Gastroesophageal sphincter (tissue), 4 donors: ENCODE data around the gene KPNA4. TPM values are rescaled to one million over a fixed set of nuclear protein-coding genes. Genes with fewer than 3 reads are reported as not detected.

Experiments used
- ATAC-seq: fragments of 150-250 bp; one replicate; pipeline ENCODE4 v1.9.1; 2016; ENCODE audit warnings: mild to moderate bottlenecking, moderate library complexity
- H3K27ac ChIP-seq, 4 donors: fragments of 200-600 bp; sonication (generic) in 3 of 4; 1 replicate in 3 of 4; 2 replicates in 1 of 4; pipeline ENCODE4 v1.5.1; 2016 to 2019
- H3K27me3 ChIP-seq: fragments of 200-600 bp; sonication (generic); one replicate; pipeline ENCODE4 v1.5.1; 2019
- H3K36me3 ChIP-seq, 2 donors: fragments of 200-600 bp; sonication (generic); one replicate each; pipeline ENCODE4 v1.5.1; 2019; ENCODE audit warnings: control low read depth in 1 of 2
- H3K4me1 ChIP-seq, 3 donors: fragments of 200-600 bp; sonication (generic); 1 replicate in 2 of 3; 2 replicates in 1 of 3; pipeline ENCODE4 v1.5.1; 2016 to 2019; ENCODE audit warnings: control low read depth in 2 of 3
- H3K4me3 ChIP-seq, 2 donors: fragments of 200-600 bp; sonication (generic); one replicate each; pipeline ENCODE4 v1.5.1; 2019; ENCODE audit warnings: mild to moderate bottlenecking in 1 of 2, moderate library complexity in 1 of 2
- H3K9me3 ChIP-seq, 3 donors: fragments of 200-600 bp; sonication (generic); one replicate each; pipeline ENCODE4 v1.5.1; 2017 to 2019; ENCODE audit warnings: control low read depth in 2 of 3
- CTCF ChIP-seq, 4 experiments: fragments of 200-600 bp in 2 of 4; fragments of 450-650 bp in 2 of 4; sonication (generic) in 1 of 4; IDR thresholded peaks; one replicate each; pipeline ENCODE4 v1.5.1; 2017 to 2019; ENCODE audit warnings: antibody characterized with exemption in 4 of 4, mild to moderate bottlenecking in 2 of 4, moderate library complexity in 2 of 4
- EP300 ChIP-seq: sonication (generic); formaldehyde crosslinking; IDR thresholded peaks from one replicate; pipeline ENCODE4 v1.6.1; 2017; ENCODE audit warnings: antibody characterized with exemption, mild to moderate bottlenecking
- POLR2A ChIP-seq, 2 donors: fragments of 450-650 bp; IDR thresholded peaks; one replicate each; pipeline ENCODE4 v1.6.1; 2017; ENCODE audit warnings: antibody characterized with exemption in 2 of 2, mild to moderate bottlenecking in 2 of 2, moderate library complexity in 1 of 2
- POLR2AphosphoS5 ChIP-seq: sonication (generic); formaldehyde crosslinking; IDR thresholded peaks from one replicate; pipeline ENCODE4 v1.6.1; 2017; ENCODE audit warnings: antibody characterized with exemption
- WGBS, 2 donors: methylation state at CpG; one replicate each; pipeline ENCODE4 v1.1.5; 2018; ENCODE audit warnings: low coverage in 1 of 2; 5-methylcytosine and 5-hydroxymethylcytosine counted together
- total RNA-seq, 4 donors: library from RNA; depleted of rRNA; stranded (reverse); fragments of >200 nt; gene quantifications; one replicate each; pipeline ENCODE4 v1.1.0, GENCODE V29; 2016

The KPNA4 gene
- total RNA-seq, 4 donors from 2014 or later: 42.7 to 69.5 (median 55.6) TPM

- Histone ChIP-seq H3K27ac (no peak overlapping the region), H3K36me3 (no peaks in the 10 kb centered on the region), H3K9me3 (peaks cover 0 to 5% (median 0%) of the 10 kb centered on the region in 3 donors), H3K4me3 (no peak overlapping the region), H3K4me1 (no peaks in the 10 kb centered on the region), H3K27me3 (no peaks in the 10 kb centered on the region)
- TF ChIP-seq CTCF (IDR thresholded peaks at IDR 0.05) (no peak), POLR2AphosphoS5 (no peak), EP300 (no peak), POLR2A (IDR thresholded peaks at IDR 0.05) (no peak)
- 40 to 67% methylated on average over 1 to 2 of the region's 2 CpGs for WGBS, 2 donors
- ATAC-seq: no peak
Measured at GRCh38 chr3:160598865-160599264, 33.5 kb upstream of the KPNA4 start.

DNA sequence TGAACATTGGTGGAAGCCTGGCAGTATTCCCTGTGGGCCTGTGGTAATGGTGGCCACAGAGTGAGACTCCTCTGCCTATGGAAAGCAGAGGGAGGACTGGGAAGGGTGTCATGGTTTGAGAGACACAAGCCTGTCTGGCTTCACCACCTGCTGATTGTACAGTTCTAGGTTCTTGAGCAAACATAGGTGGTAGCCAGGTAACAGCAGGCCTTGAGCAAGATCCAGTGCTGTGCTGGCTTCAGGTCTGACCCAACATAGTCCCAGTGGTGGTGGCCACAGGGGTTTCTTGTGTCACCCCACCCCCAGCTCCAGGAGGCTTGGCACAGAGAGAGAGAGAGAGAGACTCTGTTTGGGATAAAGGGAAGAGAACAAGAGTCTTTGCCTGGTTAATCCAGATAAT, 22.7 kb upstream of the KPNA4 start:
- H3K4me3 ChIP-seq: no peak overlapping the region
- no peak overlapping the region for H3K27ac ChIP-seq
- no peaks in the 10 kb centered on the region for H3K4me1 ChIP-seq
- ATAC-seq: no peak
- peaks cover 0 to 48% (median 0%) of the 10 kb centered on the region in 3 donors for H3K9me3 ChIP-seq
- TF ChIP-seq CTCF (IDR thresholded peaks at IDR 0.05): no peak
- no peak for TF ChIP-seq POLR2A (IDR thresholded peaks at IDR 0.05)
- TF ChIP-seq POLR2AphosphoS5: no peak
- no peak for TF ChIP-seq EP300
- H3K27me3 ChIP-seq: no peaks in the 10 kb centered on the region
- no peaks in the 10 kb centered on the region for H3K36me3 ChIP-seq

GRCh38 chr3:160587105-160587504, 21.7 kb upstream of the KPNA4 start:
- Histone ChIP-seq H3K27me3 (no peaks in the 10 kb centered on the region), H3K9me3 (peaks cover 0 to 45% (median 0%) of the 10 kb centered on the region in 3 donors), H3K4me3 (no peak overlapping the region), H3K4me1 (no peaks in the 10 kb centered on the region), H3K36me3 (no peaks in the 10 kb centered on the region), H3K27ac (no peak overlapping the region)
- 80% methylated on average over 1 of the region's 1 CpG; no CpG with 5 or more reads in 1 of the 2 donors for WGBS, 2 donors
- no peak for TF ChIP-seq POLR2A (IDR thresholded peaks at IDR 0.05)
- TF ChIP-seq EP300: no peak
- TF ChIP-seq CTCF (IDR thresholded peaks at IDR 0.05): no peak
- no peak for TF ChIP-seq POLR2AphosphoS5
- no peak for ATAC-seq

- no peaks in the 10 kb centered on the region for H3K36me3 ChIP-seq
- H3K9me3 ChIP-seq: peaks cover 0 to 45% (median 0%) of the 10 kb centered on the region in 3 donors
- H3K4me3 ChIP-seq: no peak overlapping the region
- no peaks in the 10 kb centered on the region for H3K4me1 ChIP-seq
- no peak for ATAC-seq
- TF ChIP-seq POLR2AphosphoS5 (no peak), EP300 (no peak), POLR2A (IDR thresholded peaks at IDR 0.05) (no peak), CTCF (IDR thresholded peaks at IDR 0.05) (no peak)
- no peaks in the 10 kb centered on the region for H3K27me3 ChIP-seq
- 60 to 87% methylated on average over 3 of the region's 3 CpGs for WGBS, 2 donors
- H3K27ac ChIP-seq: no peak overlapping the region
Measured at GRCh38 chr3:160586679-160587078, 21.3 kb upstream of the KPNA4 start.

GRCh38 chr3:160583451-160583850, 18.1 kb upstream of the KPNA4 start:
- Histone ChIP-seq H3K4me1 (no peaks in the 10 kb centered on the region), H3K36me3 (no peaks in the 10 kb centered on the region), H3K9me3 (peaks cover 0 to 36% (median 0%) of the 10 kb centered on the region in 3 donors), H3K27ac (no peak overlapping the region), H3K27me3 (no peaks in the 10 kb centered on the region), H3K4me3 (no peak overlapping the region)
- ATAC-seq: no peak
- TF ChIP-seq CTCF (IDR thresholded peaks at IDR 0.05) (no peak), EP300 (no peak), POLR2AphosphoS5 (no peak), POLR2A (IDR thresholded peaks at IDR 0.05) (no peak)
